HCT116 (cell line): ENCODE data around the gene TVP23A. TPM values are rescaled to one million over a fixed set of nuclear protein-coding genes. Genes with fewer than 3 reads are reported as not detected.

ENCODE experiments used
- ATAC-seq: fragments of 200-7000 bp; cut with Tn5 transposase; 2 replicates; pipeline ENCODE4 v1.9.1; 2020; ENCODE audit warnings: mild to moderate bottlenecking, moderate library complexity
- BruUV-seq: library from RNA; stranded (reverse); fragments of 400-500 nt; replicated peaks from 2 replicates; lab custom pipeline; 2021; lab: Mats Ljungman, UMichigan
- CTCF ChIA-PET: fragments of 300-600 bp; sonication (Branson Sonifier 250); formaldehyde crosslinking; loops from one replicate; lab custom pipeline; 2021; ENCODE audit warnings: antibody characterized with exemption; lab: Charles Lee
- POLR2A ChIA-PET: fragments of 300-600, 350-600 bp; sonication (Branson Sonifier 250); formaldehyde crosslinking; loops from one replicate; lab custom pipeline; 2021; ENCODE audit warnings: antibody characterized with exemption; lab: Charles Lee
- RAD21 ChIA-PET, 2 experiments: fragments of 300-600 bp; sonication (Branson Sonifier 250); formaldehyde crosslinking; loops; one replicate each; lab custom pipeline; 2023; ENCODE audit warnings: low total read pairs in 2 of 2; ENCODE audit not compliant: uncharacterized antibody in 2 of 2, unreplicated experiment in 2 of 2, low non-redundant PET in 1 of 2; lab: Charles Lee
- DNase-seq: peaks from one replicate; pipeline ENCODE4 v3.0.0-alpha.2; 2010; ENCODE audit warnings: low read depth, low spot score
- H2AFZ ChIP-seq: fragments of 200-600 bp; shearing (Covaris generic), sonication (generic); 2 replicates; pipeline ENCODE4 v1.6.1; 2017; ENCODE audit warnings: low read depth, mixed run types, mixed read lengths, antibody characterized with exemption, low read length; ENCODE audit not compliant: poor library complexity, severe bottlenecking
- H3K27ac ChIP-seq: 2 replicates; pipeline ENCODE4 v1.5.1; 2012; ENCODE audit warnings: low read depth, low read length
- H3K27me3 ChIP-seq: fragments of 200-600 bp; sonication (generic); 2 replicates; pipeline ENCODE4 v1.6.1; 2016; ENCODE audit warnings: mixed run types, low read length, mixed read lengths; ENCODE audit not compliant: insufficient read depth
- H3K36me3 ChIP-seq, 2 experiments: fragments of 200-500 bp in 1 of 2; fragments of 200-600 bp in 1 of 2; sonication (Bioruptor generic) in 1 of 2; sonication (generic) in 1 of 2; 2 replicates each; pipeline versions ENCODE4 v1.5.1 to v1.6.1; 2014 to 2016; ENCODE audit warnings: low read length in 2 of 2, inconsistent platforms in 1 of 2, mixed read lengths in 1 of 2, mixed run types in 1 of 2; ENCODE audit not compliant: insufficient read depth in 2 of 2, control insufficient read depth in 1 of 2
- H3K4me1 ChIP-seq, 2 experiments: fragments of 200-600 bp in 1 of 2; sonication (generic) in 1 of 2; 2 replicates each; pipeline versions ENCODE4 v1.5.1 to v1.6.1; 2012 to 2017; ENCODE audit warnings: low read length in 2 of 2, inconsistent platforms in 1 of 2, mild to moderate bottlenecking in 1 of 2, mixed read lengths in 1 of 2, mixed run types in 1 of 2, moderate library complexity in 1 of 2; ENCODE audit not compliant: insufficient read depth in 2 of 2, control insufficient read depth in 1 of 2
- H3K4me2 ChIP-seq: fragments of 200-600 bp; sonication (generic); 2 replicates; pipeline ENCODE4 v1.6.1; 2017; ENCODE audit warnings: mixed run types, low read length, mixed read lengths
- H3K4me3 ChIP-seq, 2 experiments: fragments of 200-600 bp in 1 of 2; sonication (generic) in 1 of 2; replicated peaks in 1 of 2; 2 replicates each; pipeline ENCODE4 v1.5.1; 2011 to 2016; ENCODE audit warnings: low read length in 2 of 2, control low read depth in 1 of 2, low read depth in 1 of 2, mild to moderate bottlenecking in 1 of 2, mixed read lengths in 1 of 2, mixed run types in 1 of 2
- H3K79me2 ChIP-seq: fragments of 200-600 bp; sonication (generic); 2 replicates; pipeline ENCODE4 v1.6.1; 2017; ENCODE audit warnings: mild to moderate bottlenecking, mixed run types, low read length, moderate library complexity, mixed read lengths; ENCODE audit not compliant: insufficient read depth
- H3K9ac ChIP-seq: fragments of 200-600 bp; sonication (generic); 2 replicates; pipeline ENCODE4 v1.6.1; 2016; ENCODE audit warnings: low read length, mixed read lengths
- H3K9me2 ChIP-seq: fragments of 200-600 bp; sonication (generic), shearing (Covaris generic); 2 replicates; pipeline ENCODE4 v1.6.1; 2017; ENCODE audit warnings: mixed run types, mild to moderate bottlenecking, moderate library complexity; ENCODE audit not compliant: insufficient read depth
- H3K9me3 ChIP-seq, 2 experiments: fragments of 200-500 bp in 1 of 2; fragments of 200-600 bp in 1 of 2; sonication (Bioruptor generic) in 1 of 2; sonication (generic) in 1 of 2; 2 replicates each; pipeline ENCODE4 v1.6.1; 2014 to 2017; ENCODE audit warnings: low read length in 2 of 2, mixed read lengths in 2 of 2, inconsistent platforms in 1 of 2, low read depth in 1 of 2, mild to moderate bottlenecking in 1 of 2, mixed run types in 1 of 2, moderate library complexity in 1 of 2; ENCODE audit not compliant: control insufficient read depth in 1 of 2, insufficient read depth in 1 of 2
- H4K20me1 ChIP-seq: fragments of 200-600 bp; sonication (generic), shearing (Covaris generic); 2 replicates; pipeline ENCODE4 v1.6.1; 2017; ENCODE audit warnings: mixed run types, mild to moderate bottlenecking, moderate library complexity; ENCODE audit not compliant: insufficient read depth
- ATF3 ChIP-seq: IDR thresholded peaks from 2 replicates; pipeline ENCODE4 v1.6.1; 2012
- CEBPB ChIP-seq: IDR thresholded peaks from 2 replicates; pipeline ENCODE4 v1.6.1; 2012; ENCODE audit warnings: low read depth
- EZH2 ChIP-seq: fragments of 200-600 bp; sonication (generic); IDR thresholded peaks from 2 replicates; pipeline ENCODE4 v1.6.1; 2017; ENCODE audit warnings: antibody characterized with exemption, mixed run types
- FOSL1 ChIP-seq: IDR thresholded peaks from 2 replicates; pipeline ENCODE4 v1.6.1; 2012; ENCODE audit warnings: low read depth
- JUND ChIP-seq: IDR thresholded peaks from 2 replicates; pipeline ENCODE4 v1.6.1; 2012
- MAX ChIP-seq: IDR thresholded peaks from 2 replicates; pipeline ENCODE4 v1.6.1; 2012
- POLR2AphosphoS5 ChIP-seq: IDR thresholded peaks from 2 replicates; pipeline ENCODE4 v1.6.1; 2011; ENCODE audit warnings: mild to moderate bottlenecking, low read depth, low read length, moderate library complexity
- SIN3A ChIP-seq: IDR thresholded peaks from 2 replicates; pipeline ENCODE4 v1.6.1; 2012; ENCODE audit warnings: low read depth
- SP1 ChIP-seq: IDR thresholded peaks from 2 replicates; pipeline ENCODE4 v1.6.1; 2012; ENCODE audit warnings: low read depth
- TCF7L2 ChIP-seq: IDR thresholded peaks from 2 replicates; pipeline ENCODE4 v1.7.0; 2011; ENCODE audit warnings: borderline replicate concordance, inconsistent platforms; ENCODE audit not compliant: insufficient read depth, insufficient read length; ENCODE audit errors: extremely low read depth
- ZNF274 ChIP-seq: fragments of 200-500 bp; sonication (Bioruptor generic); IDR thresholded peaks from 2 replicates; pipeline ENCODE4 v1.6.1; 2014; ENCODE audit warnings: mild to moderate bottlenecking, low read depth, low read length, inconsistent platforms
- intact Hi-C: fragments of 100-400 bp; cut with micrococcal nuclease; formaldehyde crosslinking; loops from 2 replicates; pipeline ENCODE4 v1.10.0; 2022
- total RNA-seq: library from RNA; stranded (reverse); gene quantifications from one replicate; pipeline ENCODE4 v1.2.1, GENCODE V29; 2021; ENCODE audit not compliant: unreplicated experiment

TVP23A gene
- total RNA-seq, 1 experiment from 2014 or later, result not detected

- POLR2A ChIA-PET, result no interaction called here
- H3K4me1 ChIP-seq, result peaks cover 0 to 6% of the 10 kb centered on the region in 2 experiments; a peak in 2 of 4 replicates
- no peak overlapping the region for H3K4me3 ChIP-seq
- no peak overlapping the region for H3K27ac ChIP-seq
- H4K20me1 ChIP-seq, result no peaks in the 10 kb centered on the region
- H3K4me2 ChIP-seq, result no peak overlapping the region
- DNase-seq (no peak), ATAC-seq (no peak)
- H3K36me3 ChIP-seq, result no peaks in the 10 kb centered on the region
- no peaks in the 10 kb centered on the region for H3K79me2 ChIP-seq
- H3K9me2 ChIP-seq, result no peaks in the 10 kb centered on the region
- no peak overlapping the region for H2AFZ ChIP-seq
- H3K9me3 ChIP-seq, result no peaks in the 10 kb centered on the region
- BruUV-seq, result no TSS peak
- RAD21 ChIA-PET, result no interaction called here
- CTCF ChIA-PET, result no interaction called here
- no peak overlapping the region for H3K9ac ChIP-seq
- no peak for TF ChIP-seq ATF3
- TF ChIP-seq CEBPB, result no peak
- TF ChIP-seq SP1, result no peak
- no peak for TF ChIP-seq SIN3A
- no peak for TF ChIP-seq FOSL1
- no peak for TF ChIP-seq POLR2AphosphoS5
- no peak for TF ChIP-seq ZNF274
- H3K27me3 ChIP-seq, result peaks cover 16% of the 10 kb centered on the region
- intact Hi-C loops, result no loop called here
These were observed 39.6 kb upstream of the TVP23A start for GRCh38 chr16:10858203-10858602.

GRCh38 chr16:10856042-10856441 is 37.4 kb upstream of the TVP23A start:
- Histone ChIP-seq H3K9me3 (no peaks in the 10 kb centered on the region), H3K9me2 (no peaks in the 10 kb centered on the region), H2AFZ (no peak overlapping the region), H4K20me1 (no peaks in the 10 kb centered on the region), H3K36me3 (no peaks in the 10 kb centered on the region), H3K27me3 (0 out of 2 replicates have a peak, but pooled peaks cover 3% of the 10 kb centered on the region), H3K4me3 (no peak overlapping the region), H3K9ac (no peak overlapping the region), H3K4me2 (no peak overlapping the region), H3K4me1 (no peaks in the 10 kb centered on the region), H3K27ac (no peak overlapping the region), H3K79me2 (no peaks in the 10 kb centered on the region)
- CTCF ChIA-PET, result no interaction called here
- POLR2A ChIA-PET, result no interaction called here
- RAD21 ChIA-PET, result no interaction called here
- TF ChIP-seq JUND (no peak), POLR2AphosphoS5 (no peak), ZNF274 (no peak), MAX (no peak), CEBPB (no peak), EZH2 (no peak), TCF7L2 (no peak)
- DNase-seq (no peak), ATAC-seq (no peak)
- intact Hi-C loops, result no loop called here
- no TSS peak for BruUV-seq
